Esophagus muscularis mucosa (tissue), 4 donors: ENCODE data around the gene NFATC4. TPM values are rescaled to one million over a fixed set of nuclear protein-coding genes. Genes with fewer than 3 reads are reported as not detected.
A peak's percentile ranks its signal among the peaks of the same experiment; 100 is the strongest.

Experiments used
- DNase-seq: peaks from one replicate; pipeline ENCODE4 v3.0.0-alpha.2; 2017; ENCODE audit errors: extremely low spot score
- H3K27ac ChIP-seq, 4 donors: fragments of 200-600 bp; sonication (generic); replicated peaks in 1 of 4; 1 replicate in 3 of 4; 2 replicates in 1 of 4; pipeline ENCODE4 v1.5.1; 2016 to 2019; ENCODE audit warnings: mild to moderate bottlenecking in 1 of 4
- H3K27me3 ChIP-seq, 4 donors: fragments of 200-600 bp; sonication (generic); one replicate each; pipeline versions ENCODE4 v1.5.1 to v1.6.0; 2016 to 2019
- H3K36me3 ChIP-seq, 4 donors: fragments of 200-600 bp; sonication (generic); one replicate each; pipeline ENCODE4 v1.5.1; 2016 to 2019
- H3K4me1 ChIP-seq, 4 donors: fragments of 200-600 bp; sonication (generic); one replicate each; pipeline ENCODE4 v1.5.1; 2016 to 2019
- H3K4me3 ChIP-seq, 4 donors: fragments of 200-600 bp; sonication (generic); 1 replicate in 2 of 4; 2 replicates in 2 of 4; pipeline ENCODE4 v1.5.1; 2016 to 2019; ENCODE audit warnings: mild to moderate bottlenecking in 4 of 4, moderate library complexity in 1 of 4
- H3K9me3 ChIP-seq, 4 donors: fragments of 200-600 bp; sonication (generic); 1 replicate in 3 of 4; 2 replicates in 1 of 4; pipeline ENCODE4 v1.5.1; 2016 to 2019
- CTCF ChIP-seq, 3 experiments: fragments of 200-600 bp in 2 of 3; fragments of 450-650 bp in 1 of 3; sonication (generic) in 2 of 3; IDR thresholded peaks; one replicate each; pipeline ENCODE4 v1.5.1; 2017 to 2019; ENCODE audit warnings: antibody characterized with exemption in 3 of 3, mild to moderate bottlenecking in 2 of 3, moderate library complexity in 1 of 3
- EP300 ChIP-seq: sonication (generic); formaldehyde crosslinking; IDR thresholded peaks from one replicate; pipeline ENCODE4 v1.6.1; 2017; ENCODE audit warnings: antibody characterized with exemption
- POLR2A ChIP-seq: fragments of 450-650 bp; IDR thresholded peaks from one replicate; pipeline ENCODE4 v1.6.1; 2017; ENCODE audit warnings: antibody characterized with exemption, moderate library complexity, mild to moderate bottlenecking, low read depth
- POLR2AphosphoS5 ChIP-seq, 2 donors: sonication (generic); formaldehyde crosslinking; IDR thresholded peaks; one replicate each; pipeline ENCODE4 v1.6.1; 2017; ENCODE audit warnings: antibody characterized with exemption in 2 of 2
- WGBS: methylation state at CpG from one replicate; pipeline ENCODE4 v1.1.5; 2018; 5-methylcytosine and 5-hydroxymethylcytosine counted together
- intact Hi-C: fragments of 100-400 bp; cut with DNase I; formaldehyde crosslinking; loops from one replicate; pipeline ENCODE4 v1.15.1; 2023
- total RNA-seq, 4 donors: library from RNA; depleted of rRNA; stranded (reverse); fragments of >200 nt; gene quantifications; one replicate each; pipeline versions ENCODE4 v1.1.0 to v1.2.1, GENCODE V29; 2016

NFATC4 gene
- total RNA-seq, 4 donors from 2014 or later = 38.8 to 65.2 (median 48.3) TPM

- WGBS = 73% methylated on average over 8 of the region's 8 CpGs
- Histone ChIP-seq H3K4me3 (no peak overlapping the region), H3K4me1 (peaks cover 0 to 4% (median 0%) of the 10 kb centered on the region in 4 donors), H3K36me3 (no peaks in the 10 kb centered on the region), H3K27ac (no peak overlapping the region), H3K27me3 (peaks cover 0 to 4% (median 0%) of the 10 kb centered on the region in 4 donors), H3K9me3 (no peaks in the 10 kb centered on the region)
- intact Hi-C loops = no loop called here
- TF ChIP-seq POLR2A (no peak), EP300 (no peak), POLR2AphosphoS5 (IDR thresholded peaks at IDR 0.05) (no peak), CTCF (IDR thresholded peaks at IDR 0.05) (no peak)
- no peak for DNase-seq
Measured at GRCh38 chr14:24392325-24393091, 24.5 kb downstream of the NFATC4 start.

- no peaks in the 10 kb centered on the region for H3K36me3 ChIP-seq
- H3K27ac ChIP-seq = no peak overlapping the region
- intact Hi-C loops = no loop called here
- TF ChIP-seq POLR2AphosphoS5 (IDR thresholded peaks at IDR 0.05) (no peak), POLR2A (no peak), EP300 (no peak), CTCF (IDR thresholded peaks at IDR 0.05) (no peak)
- peaks cover 0 to 4% (median 0%) of the 10 kb centered on the region in 4 donors for H3K27me3 ChIP-seq
- H3K4me3 ChIP-seq = no peak overlapping the region
- no peak for DNase-seq
- WGBS = 52% methylated on average over 3 of the region's 3 CpGs
- no peaks in the 10 kb centered on the region for H3K9me3 ChIP-seq
- peaks cover 9 to 21% (median 16%) of the 10 kb centered on the region in 4 donors for H3K4me1 ChIP-seq
Measured at GRCh38 chr14:24394275-24394674, 26.3 kb downstream of the NFATC4 start.

GRCh38 chr14:24395609-24396582, 27.9 kb downstream of the NFATC4 start:
- Histone ChIP-seq H3K27me3 (peaks cover 0 to 4% (median 0%) of the 10 kb centered on the region in 4 donors), H3K27ac (no peak overlapping the region), H3K36me3 (no peaks in the 10 kb centered on the region), H3K4me3 (no peak overlapping the region), H3K4me1 (peaks cover 20 to 34% (median 32%) of the 10 kb centered on the region in 4 donors), H3K9me3 (no peaks in the 10 kb centered on the region)
- intact Hi-C loops = loop anchor here (5.0 kb wide), 1 partner anchor 36 kb away; no protein-coding TSS in a partner anchor
- TF ChIP-seq POLR2A = no peak
- DNase-seq = no peak
- 54% methylated on average over 7 of the region's 8 CpGs for WGBS

- Histone ChIP-seq H3K4me1 (peaks cover 38 to 52% (median 51%) of the 10 kb centered on the region in 4 donors), H3K27ac (peak overlapping the region; percentile 74 to 85 (median 77)), H3K9me3 (no peaks in the 10 kb centered on the region), H3K4me3 (peak overlapping the region in 1 of 4 donors; percentile 74), H3K36me3 (no peaks in the 10 kb centered on the region), H3K27me3 (no peaks in the 10 kb centered on the region)
- 47% methylated on average over 6 of the region's 6 CpGs for WGBS
- no peak for TF ChIP-seq POLR2A
- TF ChIP-seq POLR2AphosphoS5 (IDR thresholded peaks at IDR 0.05) = no peak
- TF ChIP-seq CTCF (IDR thresholded peaks at IDR 0.05) = no peak
- TF ChIP-seq EP300 = no peak
- intact Hi-C loops = loop anchor here (5.0 kb wide), 1 partner anchor 35 kb away; no protein-coding TSS in a partner anchor
- DNase-seq = no peak
Measured at GRCh38 chr14:24397639-24398292, 29.8 kb downstream of the NFATC4 start.
